Heart right ventricle (tissue), 16 donors: Measurements from ENCODE around the gene POLD1. TPM values are rescaled to one million over a fixed set of nuclear protein-coding genes. Genes with fewer than 3 reads are reported as not detected.

Experiments
- ATAC-seq, 8 donors: fragments of 200-7000 bp; cut with Tn5 transposase; one replicate each; pipeline ENCODE4 v1.9.1; 2020; ENCODE audit warnings: mild to moderate bottlenecking in 8 of 8, moderate library complexity in 8 of 8, moderate number of reproducible peaks in 1 of 8
- DNase-seq, 2 donors: peaks; one replicate each; pipeline ENCODE4 v3.0.0-alpha.2; 2020
- H3K27ac ChIP-seq, 10 donors: fragments of 200-600 bp; sonication (generic) in 2 of 10; one replicate each; pipeline versions ENCODE4 v1.5.0 to v1.8.0; 2020 to 2022; ENCODE audit warnings: mild to moderate bottlenecking in 3 of 10
- H3K27me3 ChIP-seq, 7 donors: fragments of 200-600 bp; one replicate each; pipeline ENCODE4 v1.8.0; 2021 to 2022; ENCODE audit warnings: mild to moderate bottlenecking in 2 of 7
- H3K36me3 ChIP-seq, 9 donors: fragments of 200-600 bp; sonication (generic) in 1 of 9; one replicate each; pipeline versions ENCODE4 v1.5.0 to v1.8.0; 2020 to 2022; ENCODE audit warnings: mild to moderate bottlenecking in 2 of 9
- H3K4me1 ChIP-seq, 9 donors: fragments of 200-600 bp; sonication (generic) in 1 of 9; one replicate each; pipeline versions ENCODE4 v1.5.0 to v1.8.0; 2020 to 2022; ENCODE audit warnings: mild to moderate bottlenecking in 4 of 9
- H3K4me3 ChIP-seq, 10 donors: fragments of 200-600 bp; sonication (generic) in 2 of 10; one replicate each; pipeline versions ENCODE4 v1.5.0 to v1.8.0; 2020 to 2022; ENCODE audit warnings: mild to moderate bottlenecking in 7 of 10, moderate library complexity in 2 of 10
- H3K9me3 ChIP-seq, 11 donors: fragments of 200-600 bp in 10 of 11; sonication (generic) in 2 of 11; one replicate each; pipeline versions ENCODE4 v1.5.0 to v1.8.0; 2013 to 2022; ENCODE audit warnings: mild to moderate bottlenecking in 2 of 11, control low read depth in 1 of 11, moderate library complexity in 1 of 11
- CTCF ChIP-seq, 9 donors: fragments of 200-600 bp; sonication (generic) in 2 of 9; IDR thresholded peaks; one replicate each; pipeline versions ENCODE4 v1.5.0 to v1.8.0; 2021 to 2022; ENCODE audit warnings: antibody characterized with exemption in 9 of 9, mild to moderate bottlenecking in 5 of 9, moderate library complexity in 1 of 9
- WGBS, 2 donors: extraction: QIAGEN DNeasy Blood & Tissue Kit; methylation state at CpG; one replicate each; pipeline ENCODE4 v1.1.7; 2013; ENCODE audit warnings: inconsistent platforms in 1 of 2; 5-methylcytosine and 5-hydroxymethylcytosine counted together
- intact Hi-C, 10 donors: fragments of 100-400 bp; cut with DNase I; formaldehyde crosslinking; loops; one replicate each; pipeline versions ENCODE4 v1.11.1 to v1.14.2; 2022
- polyA plus RNA-seq, 2 donors: library from polyadenylated mRNA; stranded (reverse); fragments of 200-250 nt; gene quantifications; one replicate each; pipeline ENCODE4 v1.2.3, GENCODE V29; 2013
- total RNA-seq, 10 donors: library from RNA; stranded (reverse); fragmentation: NEBNext Ultra II Directional in 3 of 10; extraction: Animal tissue kit (Norgen Biotek cat#: 25700) in 3 of 10; gene quantifications; one replicate each; pipeline versions ENCODE4 v1.2.1 to v1.2.4, GENCODE V29; 2021 to 2023
- donor health status: Arrhythmogenic right ventricular cardiomyopathy.
- donor health status: ischemic (EF 13 %, LVEDD 7.1; RV severe dilation, severe dysfunction).
- donor health status: healthy with polysubstance abuse.
- donor health status: DM: no; HTN: yes; CAD: no.
- donor health status: DM: no; HTN: no; CAD: no.
- donor health status: ischemic (EF 25% LVEDD 6.9; RV normal size, moderate dysfunction).
- donor health status: ischemic (EF 25% LVEDD 5.7; RV mildly dilated, moderate dysfunction).
- donor health status: healthy.
- donor health status: DM: yes; HTN: yes; CAD: no.
- donor health status: Ischemic cardiomyopathy.
- donor health status: ischemic (EF 35%, LVEDD 5.7; RV mildly dilated, moderate dysfunction).
- donor health status: nonischemic (EF 11% LVEDD 7.7; RV severe dilation, severe dysfunction).
- donor health status: DM: yes; HTN: yes; CAD: no.
- donor health status: PGD.
- donor health status: ischemic (EF 29% LVEDD 5.4; RV normal size, mild dysfunction).
- donor health status: nonischemic (EF 23%, LVEDD 6.1; RV moderate dilation, normal function).

POLD1 gene
- total and polyA plus RNA-seq, 12 donors = 4.2 to 28.3 (median 11.3) TPM

- H3K4me3 ChIP-seq = peak within 1 kb of the TSS; percentile 48 to 74 (median 68)
- intact Hi-C loops = no loop called here
- DNase-seq = no peak
- no peak for TF ChIP-seq CTCF (IDR thresholded peaks at IDR 0.05)
- H3K9me3 ChIP-seq = no peaks in the 10 kb centered on the region
- H3K27ac ChIP-seq = peak within 1 kb of the TSS in 8 of 10 donors; percentile 3 to 92 (median 66)
- peaks cover 0 to 31% (median 20%) of the 10 kb centered on the region in 9 donors for H3K4me1 ChIP-seq
- peaks cover 0 to 46% (median 13%) of the 10 kb centered on the region in 7 donors for H3K27me3 ChIP-seq
- peak in 2 of 8 donors; percentile 4 to 5 for ATAC-seq
- 2% methylated on average over 37 to 40 of the region's 40 CpGs for WGBS, 2 donors
- H3K36me3 ChIP-seq = no peaks in the 10 kb centered on the region
These were observed 48.3 kb downstream of the POLD1 start, which contains the start of gene MYBPC2 for GRCh38 chr19:50432221-50433028. Gene MYBPC2 (plus strand): TSS chr19:50432892. CDS start chr19:50432954, 62 bp downstream.

DNA sequence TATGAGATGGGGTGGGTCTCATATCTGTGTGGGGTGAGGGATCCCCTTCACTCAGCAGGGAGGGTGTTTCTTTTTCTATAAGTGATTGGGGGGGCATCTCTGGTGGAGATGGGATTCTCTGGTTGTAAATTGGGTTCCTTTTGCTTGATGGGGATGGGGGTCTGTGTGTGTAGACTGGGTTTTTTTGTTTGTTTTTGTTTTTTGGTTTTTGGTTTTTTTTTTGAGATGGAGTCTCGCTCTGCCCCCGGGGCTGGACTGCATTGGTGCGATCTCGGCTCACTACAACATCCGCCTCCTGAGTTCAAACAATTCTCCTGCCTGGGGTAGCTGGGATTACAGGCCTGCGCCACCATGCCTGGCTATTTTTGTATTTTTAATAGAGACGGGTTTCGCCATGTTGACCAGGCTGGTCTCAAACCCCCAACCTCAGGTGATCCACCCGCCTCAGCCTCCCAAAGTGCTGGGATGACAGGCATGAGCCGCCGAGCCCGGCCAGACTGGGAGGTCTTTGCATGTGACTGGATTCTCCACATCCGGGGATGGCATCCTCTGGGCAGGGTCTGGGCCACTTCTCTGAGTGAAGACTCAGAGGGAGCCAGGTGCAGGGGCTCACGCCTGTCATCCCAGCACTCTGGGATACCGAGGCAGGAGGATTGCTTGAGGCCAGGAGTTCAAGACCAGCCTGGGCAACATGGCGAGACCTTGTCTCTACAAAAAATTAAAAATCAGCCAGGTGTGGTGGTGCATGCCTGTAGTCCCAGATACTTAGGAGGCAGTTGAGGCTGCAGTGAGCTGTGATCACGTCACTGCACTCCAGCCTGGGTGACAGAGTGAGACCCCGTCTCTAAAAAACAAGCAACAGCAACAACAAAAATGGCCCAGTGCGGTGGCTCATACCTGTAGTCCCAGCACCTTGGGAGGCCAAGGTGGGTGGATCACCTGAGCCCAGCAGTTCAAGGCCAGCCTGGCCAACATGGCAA lies 49.3 kb downstream of the POLD1 start:
- peaks cover 0 to 46% (median 11%) of the 10 kb centered on the region in 7 donors for H3K27me3 ChIP-seq
- no peak for TF ChIP-seq CTCF (IDR thresholded peaks at IDR 0.05)
- no peak for ATAC-seq
- DNase-seq = no peak
- intact Hi-C loops = no loop called here
- no peak overlapping the region for H3K27ac ChIP-seq
- no peak overlapping the region for H3K4me3 ChIP-seq
- 65 to 68% methylated on average over 19 of the region's 19 CpGs for WGBS, 2 donors
- no peaks in the 10 kb centered on the region for H3K36me3 ChIP-seq
- H3K4me1 ChIP-seq = peaks cover 0 to 23% (median 15%) of the 10 kb centered on the region in 9 donors
- H3K9me3 ChIP-seq = no peaks in the 10 kb centered on the region

- H3K4me3 ChIP-seq = no peak overlapping the region
- ATAC-seq = no peak
- intact Hi-C loops = no loop called here
- H3K27ac ChIP-seq = no peak overlapping the region
- 31 to 38% methylated on average over 12 of the region's 12 CpGs for WGBS, 2 donors
- no peak for TF ChIP-seq CTCF (IDR thresholded peaks at IDR 0.05)
- peaks cover 0 to 23% (median 15%) of the 10 kb centered on the region in 9 donors for H3K4me1 ChIP-seq
- no peaks in the 10 kb centered on the region for H3K36me3 ChIP-seq
- H3K9me3 ChIP-seq = no peaks in the 10 kb centered on the region
- H3K27me3 ChIP-seq = peaks cover 0 to 42% (median 11%) of the 10 kb centered on the region in 7 donors
- DNase-seq = no peak
These were observed 50.4 kb downstream of the POLD1 start for GRCh38 chr19:50434525-50434924.

DNA sequence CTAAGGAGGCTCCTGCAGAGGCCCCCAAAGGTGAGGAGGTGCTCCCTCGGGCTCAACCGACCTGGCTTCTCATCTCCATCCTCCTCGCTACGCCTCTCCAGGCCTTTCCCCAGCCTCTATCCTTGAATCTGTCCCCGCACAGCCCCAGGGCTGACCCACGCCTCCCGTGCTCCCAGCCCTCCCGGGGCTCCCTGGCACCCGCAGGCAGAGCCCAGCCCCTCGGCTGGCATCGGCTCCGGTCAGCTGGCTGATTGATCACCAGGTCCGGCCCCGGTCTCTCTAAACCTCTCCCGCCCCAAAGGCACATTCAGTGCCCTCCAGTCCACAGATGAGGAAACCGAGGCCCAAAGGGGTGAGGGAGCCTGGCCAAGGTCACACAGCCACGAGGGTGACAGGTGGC lies 51.1 kb downstream of the POLD1 start:
- Histone ChIP-seq H3K36me3 (no peaks in the 10 kb centered on the region), H3K27me3 (peaks cover 0 to 40% (median 11%) of the 10 kb centered on the region in 7 donors), H3K9me3 (no peaks in the 10 kb centered on the region), H3K4me1 (peaks cover 0 to 23% (median 15%) of the 10 kb centered on the region in 9 donors), H3K27ac (no peak overlapping the region), H3K4me3 (no peak overlapping the region)
- intact Hi-C loops = no loop called here
- 81 to 83% methylated on average over 17 of the region's 17 CpGs for WGBS, 2 donors
- no peak for ATAC-seq
- DNase-seq = no peak
- TF ChIP-seq CTCF (IDR thresholded peaks at IDR 0.05) = no peak
